NT2/D1 (cell line): ENCODE measurements around the gene HSPB1.

ENCODE experiments used
- SUZ12 ChIP-seq: IDR thresholded peaks from 2 replicates; pipeline ENCODE4 v1.6.1; 2011; ENCODE audit not compliant: insufficient read length, insufficient read depth; ENCODE audit errors: extremely low read depth
- YY1 ChIP-seq: IDR thresholded peaks from 2 replicates; pipeline ENCODE4 v1.6.1; 2011; ENCODE audit not compliant: insufficient read length, insufficient read depth
- ZNF274 ChIP-seq: IDR thresholded peaks from 2 replicates; pipeline ENCODE4 v1.6.1; 2011; ENCODE audit warnings: mild to moderate bottlenecking, low read depth, low read length

- no peak for TF ChIP-seq ZNF274
- no peak for TF ChIP-seq YY1
- TF ChIP-seq SUZ12, result no peak
Observed at GRCh38 chr7:76272851-76273497, 29.5 kb upstream of the HSPB1 start.
